ENCODE results near the gene PUM1. TPM values are rescaled to one million over a fixed set of nuclear protein-coding genes. Genes with fewer than 3 reads are reported as not detected.

The PUM1 gene
- total RNA-seq, 1 donor from 2014 or later, result 143 TPM

GRCh38 chr1:31006747-31007146 is 58.8 kb downstream of the PUM1 start:
- peaks cover 100% of the 10 kb centered on the region for H3K79me2 ChIP-seq (ENCODE audit: insufficient read depth, low read length)
- DNase-seq (ENCODE audit: low read depth) (no peak), FAIRE-seq (no peak)
- H4K20me1 ChIP-seq (ENCODE audit: insufficient read depth, low read length), result peaks cover 96% of the 10 kb centered on the region
- no peak overlapping the region for H2AFZ ChIP-seq (ENCODE audit: low read depth, low read length)
- Mint-ChIP-seq H3K36me3 (ENCODE audit: low read depth, unreplicated experiment) (peaks cover 17% of the 10 kb centered on the region), H3K9me3 (ENCODE audit: unreplicated experiment) (no peaks in the 10 kb centered on the region), H3K27ac (ENCODE audit: unreplicated experiment) (peak overlapping the region; percentile 60), H3K4me1 (ENCODE audit: low read depth, unreplicated experiment) (peaks cover 71% of the 10 kb centered on the region), H3K4me3 (ENCODE audit: unreplicated experiment) (no peak overlapping the region), H3K27me3 (ENCODE audit: low read depth, unreplicated experiment) (no peaks in the 10 kb centered on the region)
- peak overlapping the region; percentile 20 for H3K9ac ChIP-seq (ENCODE audit: low read length)
- H3K4me3 ChIP-seq (ENCODE audit: insufficient read depth, low read depth, low read length), result peak overlapping the region; percentile 27
- H3K27me3 ChIP-seq (ENCODE audit: insufficient read depth, low read length), result no peaks in the 10 kb centered on the region
- H3K9me3 ChIP-seq (ENCODE audit: insufficient read depth, low read depth, low read length), result no peaks in the 10 kb centered on the region
- H3K4me1 ChIP-seq (ENCODE audit: insufficient read depth, low read length), result peaks cover 43% of the 10 kb centered on the region
- H3K27ac ChIP-seq (ENCODE audit: low read depth, low read length), result peak overlapping the region; percentile 71
- peak overlapping the region; percentile 74 for H3K4me2 ChIP-seq (ENCODE audit: low read length)
- peaks cover 34% of the 10 kb centered on the region for H3K36me3 ChIP-seq (ENCODE audit: insufficient read depth, low read length)
- TF ChIP-seq EZH2 (IDR thresholded peaks at IDR 0.05; ENCODE audit: insufficient read depth, low read length), result no peak
- TF ChIP-seq CTCF (IDR thresholded peaks at IDR 0.05; ENCODE audit: insufficient read depth, low read depth, low read length), result no peak

- Histone ChIP-seq H3K4me3 (ENCODE audit: insufficient read depth, low read depth, low read length) (no peak overlapping the region), H3K9ac (ENCODE audit: low read length) (no peak overlapping the region), H3K27me3 (ENCODE audit: insufficient read depth, low read length) (no peaks in the 10 kb centered on the region), H3K36me3 (ENCODE audit: insufficient read depth, low read length) (peaks cover 34% of the 10 kb centered on the region), H2AFZ (ENCODE audit: low read depth, low read length) (no peak overlapping the region), H3K9me3 (ENCODE audit: insufficient read depth, low read depth, low read length) (no peaks in the 10 kb centered on the region), H3K79me2 (ENCODE audit: insufficient read depth, low read length) (peaks cover 97% of the 10 kb centered on the region), H4K20me1 (ENCODE audit: insufficient read depth, low read length) (peaks cover 90% of the 10 kb centered on the region), H3K4me1 (ENCODE audit: insufficient read depth, low read length) (peaks cover 37% of the 10 kb centered on the region), H3K27ac (ENCODE audit: low read depth, low read length) (no peak overlapping the region), H3K4me2 (ENCODE audit: low read length) (no peak overlapping the region)
- FAIRE-seq, result no peak
- Mint-ChIP-seq H3K27me3 (ENCODE audit: low read depth, unreplicated experiment) (no peaks in the 10 kb centered on the region), H3K36me3 (ENCODE audit: low read depth, unreplicated experiment) (peaks cover 17% of the 10 kb centered on the region), H3K9me3 (ENCODE audit: unreplicated experiment) (no peaks in the 10 kb centered on the region), H3K4me3 (ENCODE audit: unreplicated experiment) (peak overlapping the region; percentile 16), H3K27ac (ENCODE audit: unreplicated experiment) (peak overlapping the region; percentile 30), H3K4me1 (ENCODE audit: low read depth, unreplicated experiment) (peaks cover 69% of the 10 kb centered on the region)
- no peak for TF ChIP-seq CTCF (IDR thresholded peaks at IDR 0.05; ENCODE audit: insufficient read depth, low read depth, low read length)
- TF ChIP-seq EZH2 (IDR thresholded peaks at IDR 0.05; ENCODE audit: insufficient read depth, low read length), result no peak
- no peak for DNase-seq (ENCODE audit: low read depth)
These were observed 59.8 kb downstream of the PUM1 start for GRCh38 chr1:31005617-31006166.

GRCh38 chr1:31005198-31005597 is 60.3 kb downstream of the PUM1 start:
- Histone ChIP-seq H3K4me1 (ENCODE audit: insufficient read depth, low read length) (peaks cover 32% of the 10 kb centered on the region), H3K79me2 (ENCODE audit: insufficient read depth, low read length) (peaks cover 97% of the 10 kb centered on the region), H3K4me2 (ENCODE audit: low read length) (no peak overlapping the region), H3K4me3 (ENCODE audit: insufficient read depth, low read depth, low read length) (no peak overlapping the region), H3K27me3 (ENCODE audit: insufficient read depth, low read length) (no peaks in the 10 kb centered on the region), H2AFZ (ENCODE audit: low read depth, low read length) (no peak overlapping the region), H3K27ac (ENCODE audit: low read depth, low read length) (no peak overlapping the region), H3K9ac (ENCODE audit: low read length) (no peak overlapping the region), H4K20me1 (ENCODE audit: insufficient read depth, low read length) (peaks cover 90% of the 10 kb centered on the region), H3K36me3 (ENCODE audit: insufficient read depth, low read length) (peaks cover 34% of the 10 kb centered on the region), H3K9me3 (ENCODE audit: insufficient read depth, low read depth, low read length) (no peaks in the 10 kb centered on the region)
- FAIRE-seq (no peak), DNase-seq (ENCODE audit: low read depth) (no peak)
- H3K36me3 Mint-ChIP-seq (ENCODE audit: low read depth, unreplicated experiment), result peaks cover 16% of the 10 kb centered on the region
- H3K4me1 Mint-ChIP-seq (ENCODE audit: low read depth, unreplicated experiment), result peaks cover 67% of the 10 kb centered on the region
- no peak overlapping the region for H3K4me3 Mint-ChIP-seq (ENCODE audit: unreplicated experiment)
- peak overlapping the region; percentile 30 for H3K27ac Mint-ChIP-seq (ENCODE audit: unreplicated experiment)
- TF ChIP-seq CTCF (IDR thresholded peaks at IDR 0.05; ENCODE audit: insufficient read depth, low read depth, low read length) (no peak), EZH2 (IDR thresholded peaks at IDR 0.05; ENCODE audit: insufficient read depth, low read length) (no peak)
- no peaks in the 10 kb centered on the region for H3K9me3 Mint-ChIP-seq (ENCODE audit: unreplicated experiment)
- H3K27me3 Mint-ChIP-seq (ENCODE audit: low read depth, unreplicated experiment), result no peaks in the 10 kb centered on the region

All from astrocyte (in vitro differentiated cells and primary cell).